Activated naive CD4-positive, alpha-beta T cell treated with anti-CD3 and anti-CD28 coated beads, Interleukin-2, amount 50 U/mL, for 72 hours (primary cell): ENCODE results near the gene CPNE9. TPM values are rescaled to one million over a fixed set of nuclear protein-coding genes. Genes with fewer than 3 reads are reported as not detected.
A peak's percentile ranks its signal among the peaks of the same experiment; 100 is the strongest.

Experiments used
- ATAC-seq, 2 donors: fragments of 150-1000 bp; cut with Tn5 transposase; 2 replicates each; pipeline ENCODE4 v1.10.0; 2021; ENCODE audit warnings: mild to moderate bottlenecking in 2 of 2, moderate library complexity in 2 of 2
- DNase-seq, 2 donors: peaks; one replicate each; pipeline ENCODE4 v3.0.0; 2021 to 2022; ENCODE audit warnings: low spot score in 2 of 2
- H3K27ac Mint-ChIP-seq, 2 donors: one replicate each; pipeline ENCODE4 v1.8.0; 2022; ENCODE audit warnings: mild to moderate bottlenecking in 2 of 2, mixed read lengths in 2 of 2
- H3K36me3 Mint-ChIP-seq, 2 donors: one replicate each; pipeline ENCODE4 v1.8.0; 2022; ENCODE audit warnings: mixed read lengths in 2 of 2
- H3K9me3 Mint-ChIP-seq, 2 donors: one replicate each; pipeline ENCODE4 v1.8.0; 2022; ENCODE audit warnings: mixed read lengths in 2 of 2
- total RNA-seq, 2 donors: library from RNA; stranded (reverse); gene quantifications; one replicate each; pipeline ENCODE4 v1.2.3, GENCODE V29; 2022

Gene CPNE9
- total RNA-seq, 2 donors from 2014 or later = 0.11 TPM; not detected in 1

DNA sequence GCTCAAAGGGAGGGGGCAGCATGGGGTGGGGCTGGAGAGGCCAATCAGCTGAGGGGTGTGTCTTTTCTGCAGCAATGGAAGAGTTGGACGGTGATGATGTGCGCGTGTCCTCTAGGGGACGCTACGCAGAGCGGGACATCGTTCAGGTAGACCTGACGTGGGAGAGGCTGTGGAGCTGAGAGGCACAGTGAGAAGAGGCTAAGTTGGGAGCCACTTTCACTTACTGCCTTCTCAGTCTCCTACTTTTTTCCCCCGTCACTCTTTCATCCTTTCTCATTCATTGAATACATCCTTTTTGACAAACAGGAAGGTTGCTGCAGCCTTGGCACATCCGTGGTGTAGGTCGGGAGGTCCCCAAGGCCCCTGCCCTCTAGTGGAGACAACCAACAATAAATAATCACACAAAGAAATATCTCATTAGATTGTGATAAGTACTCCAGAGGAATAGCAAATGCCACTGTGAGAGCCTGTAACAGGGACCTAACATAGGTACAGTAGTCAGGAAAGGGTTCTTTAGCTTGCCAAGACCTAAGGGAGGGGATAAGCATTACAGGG is 23.5 kb downstream of the CPNE9 start:
- ATAC-seq = peak in 1 of 2 donors; percentile 45
- Mint-ChIP-seq H3K36me3 (no peaks in the 10 kb centered on the region), H3K27ac (peak overlapping the region; percentile 34 to 62), H3K9me3 (no peaks in the 10 kb centered on the region)
- peak in 1 of 2 donors; percentile 64 for DNase-seq

DNA sequence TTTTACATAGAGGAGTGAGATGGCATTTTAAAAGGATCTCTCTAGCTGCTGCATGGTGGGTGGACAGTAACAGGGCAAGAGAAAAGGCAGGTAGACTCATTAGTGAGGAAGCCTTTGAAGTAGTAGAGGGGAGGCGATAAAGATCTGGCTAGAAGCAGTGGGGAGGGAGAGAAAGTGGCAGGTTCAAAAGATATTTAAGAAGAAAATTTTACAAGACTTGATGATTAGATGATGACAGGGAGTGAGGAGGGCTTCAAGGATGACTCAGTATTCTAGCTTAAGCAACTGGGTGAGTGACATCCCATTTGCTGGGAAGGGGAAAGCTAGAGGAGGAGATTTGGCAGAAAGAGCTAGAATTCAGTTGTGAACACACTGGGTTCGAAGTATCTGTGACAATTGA is 24.1 kb downstream of the CPNE9 start:
- peak overlapping the region in 1 of 2 donors; percentile 62 for H3K27ac Mint-ChIP-seq

DNA sequence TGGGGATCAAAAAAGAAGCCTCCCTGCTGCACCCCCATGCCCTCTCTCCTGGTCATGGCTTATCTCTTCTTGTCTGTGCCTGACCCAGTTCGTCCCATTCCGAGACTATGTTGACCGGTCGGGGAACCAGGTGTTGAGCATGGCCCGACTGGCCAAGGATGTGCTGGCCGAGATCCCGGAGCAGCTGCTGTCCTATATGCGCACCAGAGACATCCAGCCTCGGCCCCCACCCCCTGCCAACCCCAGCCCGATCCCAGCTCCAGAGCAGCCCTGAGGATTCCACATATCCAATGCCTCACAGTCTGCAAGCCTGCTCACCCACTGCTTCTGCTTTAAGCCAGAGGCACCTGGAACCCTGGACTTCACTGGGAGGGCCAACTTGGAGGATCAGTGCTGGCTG is 25.8 kb downstream of the CPNE9 start:
- Mint-ChIP-seq H3K36me3 (peaks cover 2 to 9% of the 10 kb centered on the region in 2 donors), H3K9me3 (no peaks in the 10 kb centered on the region), H3K27ac (no peak overlapping the region)
- DNase-seq (no peak), ATAC-seq (no peak)

More for the DNA sequence above, 24.1 kb downstream of the CPNE9 start:
- H3K36me3 Mint-ChIP-seq = peaks cover 0 to 6% of the 10 kb centered on the region in 2 donors
- DNase-seq = no peak
- no peaks in the 10 kb centered on the region for H3K9me3 Mint-ChIP-seq
- ATAC-seq = no peak

DNA sequence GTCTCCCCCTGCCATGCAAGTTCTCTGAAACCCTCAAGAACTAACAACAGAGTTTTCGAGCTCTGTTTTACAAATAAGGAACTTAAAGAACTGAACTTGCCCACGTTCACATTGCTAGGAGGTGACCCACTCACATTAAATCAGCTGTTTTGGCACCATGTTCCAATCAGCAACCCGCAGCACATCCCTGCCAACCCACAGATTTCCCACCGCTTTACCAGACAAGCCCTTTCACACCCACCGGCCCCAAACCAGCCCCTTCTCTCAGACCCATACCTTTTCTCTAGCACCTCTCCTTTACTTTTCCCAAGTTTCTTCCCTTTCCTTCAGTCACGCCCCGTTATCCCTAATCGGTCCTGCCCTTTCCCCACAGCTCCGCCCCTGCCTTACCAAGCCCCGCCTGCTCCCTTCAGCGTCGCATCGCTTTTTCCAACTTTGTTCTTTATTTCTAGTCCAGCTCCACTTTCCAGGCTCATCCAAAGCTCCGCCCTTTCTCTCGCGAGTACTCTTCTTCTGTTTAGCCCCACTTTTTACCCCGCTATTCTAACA is 27.1 kb downstream of the CPNE9 start:
- peaks cover 9 to 11% of the 10 kb centered on the region in 2 donors for H3K36me3 Mint-ChIP-seq
- DNase-seq (no peak), ATAC-seq (peak; percentile 52 to 56)
- peak overlapping the region; percentile 84 to 88 for H3K27ac Mint-ChIP-seq
- no peaks in the 10 kb centered on the region for H3K9me3 Mint-ChIP-seq

DNA sequence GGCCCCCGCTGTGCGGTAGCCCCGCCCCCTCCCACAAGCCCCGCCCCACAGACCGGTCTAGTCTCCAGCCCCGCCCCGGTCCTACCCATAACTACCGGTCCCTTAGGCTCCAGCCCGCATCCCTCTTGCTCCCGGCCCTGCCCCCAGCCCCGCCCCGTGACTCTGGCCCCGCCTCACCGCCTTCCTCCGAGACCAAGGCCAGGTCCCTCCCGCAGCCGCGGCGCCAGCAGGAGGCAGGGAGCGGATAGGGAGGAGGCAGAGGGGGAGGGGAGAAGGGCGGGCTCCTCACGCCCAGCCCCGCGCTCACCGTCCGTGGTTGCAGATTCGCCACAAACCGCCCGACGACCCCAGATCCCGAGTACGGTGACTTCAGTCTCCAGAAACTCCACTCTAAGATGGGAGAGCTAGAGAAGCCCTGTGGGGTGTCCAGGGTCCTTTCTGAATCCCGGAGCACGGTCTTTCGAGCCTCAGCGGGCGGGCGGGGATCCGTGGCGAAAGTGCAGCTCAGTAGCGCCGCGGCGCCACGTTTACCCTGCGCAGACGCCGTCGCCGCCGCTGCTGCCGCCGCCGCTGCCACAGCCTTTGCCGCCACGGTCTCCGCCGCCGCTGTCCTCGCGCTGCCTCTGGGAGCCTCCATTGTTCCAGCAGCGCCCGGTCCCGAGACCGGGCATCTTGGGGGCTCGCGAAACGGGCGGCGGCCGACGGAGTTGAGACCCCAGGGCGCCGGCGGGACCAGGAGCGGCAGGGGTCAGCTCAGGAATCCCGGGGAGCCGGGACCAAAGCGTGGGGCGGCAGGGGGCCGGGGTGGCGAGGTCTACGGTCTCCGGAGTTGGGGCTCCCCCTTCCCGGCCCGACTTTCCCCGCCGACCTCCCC is 27.8 kb downstream of the CPNE9 start, which contains the start of gene BRPF1:
TSS of gene BRPF1 (plus strand) at position 530 of the 874 bp plus-strand sequence. CDS start 2,406 bp downstream, outside the sequence.
- no peaks in the 10 kb centered on the region for H3K9me3 Mint-ChIP-seq
- DNase-seq (peak; percentile 97), ATAC-seq (peak; percentile 96 to 97)
- peak within 1 kb of the TSS; percentile 84 to 98 for H3K27ac Mint-ChIP-seq
- peaks cover 12 to 14% of the 10 kb centered on the region in 2 donors for H3K36me3 Mint-ChIP-seq

DNA sequence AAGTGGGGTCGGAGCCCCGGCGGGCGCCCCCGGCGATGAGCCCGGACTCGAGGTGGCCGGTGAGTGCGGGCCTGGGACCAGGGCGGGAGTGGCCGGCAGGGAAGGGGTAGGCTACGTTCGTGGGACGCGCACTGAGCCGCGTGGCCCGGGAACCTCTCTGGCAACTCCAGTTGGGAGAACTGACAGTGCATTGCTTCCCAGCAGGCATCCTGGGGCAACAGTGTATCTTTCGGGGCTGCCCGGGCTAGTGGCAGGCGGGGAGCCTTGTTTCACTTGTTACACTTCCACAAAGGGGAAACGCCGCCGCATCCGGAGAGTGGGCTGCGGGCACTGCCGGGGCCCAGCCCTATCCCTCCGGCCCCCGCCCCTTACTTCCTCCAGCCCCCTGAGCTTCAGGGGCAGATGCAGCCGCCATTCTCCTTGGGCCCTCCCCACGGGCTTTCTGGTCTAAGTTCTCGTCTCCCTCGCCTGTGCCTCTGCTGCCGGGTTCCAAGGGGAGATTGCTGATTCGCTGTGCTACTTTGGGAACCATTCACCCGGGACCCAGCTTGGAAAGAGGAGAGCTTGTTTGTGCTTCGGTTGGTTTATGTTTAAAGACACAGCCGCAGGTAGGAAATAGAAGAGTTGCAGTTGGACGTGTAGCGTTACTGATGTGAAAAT is 28.6 kb downstream of the CPNE9 start:
- Mint-ChIP-seq H3K9me3 (no peaks in the 10 kb centered on the region), H3K36me3 (peaks cover 14 to 17% of the 10 kb centered on the region in 2 donors), H3K27ac (peak overlapping the region; percentile 84 to 98)
- ATAC-seq (peak in 1 of 2 donors; percentile 8), DNase-seq (peak; percentile 43 to 70)

DNA sequence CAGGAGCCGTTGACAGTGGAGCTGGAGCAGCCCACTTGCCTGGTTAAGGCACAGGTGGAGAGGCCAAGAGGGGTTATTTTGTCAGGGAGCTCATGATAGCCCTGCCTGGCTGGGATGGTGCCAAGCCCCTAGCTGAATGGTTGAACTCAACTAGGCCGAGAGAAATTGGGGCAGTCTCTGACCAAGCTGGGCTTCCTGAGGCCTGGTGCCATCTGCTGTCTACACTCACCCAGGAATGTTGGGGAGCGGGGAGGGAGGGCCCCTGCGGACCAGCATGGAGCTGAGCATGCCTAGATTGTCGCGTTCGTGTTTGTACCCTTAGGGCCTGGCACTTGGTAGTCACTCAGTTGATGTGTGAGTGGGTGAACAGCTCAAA is 29.1 kb downstream of the CPNE9 start:
- Mint-ChIP-seq H3K9me3 (no peaks in the 10 kb centered on the region), H3K27ac (peak overlapping the region; percentile 84 to 98), H3K36me3 (peaks cover 14 to 17% of the 10 kb centered on the region in 2 donors)
- no peak for ATAC-seq
- DNase-seq = no peak

DNA sequence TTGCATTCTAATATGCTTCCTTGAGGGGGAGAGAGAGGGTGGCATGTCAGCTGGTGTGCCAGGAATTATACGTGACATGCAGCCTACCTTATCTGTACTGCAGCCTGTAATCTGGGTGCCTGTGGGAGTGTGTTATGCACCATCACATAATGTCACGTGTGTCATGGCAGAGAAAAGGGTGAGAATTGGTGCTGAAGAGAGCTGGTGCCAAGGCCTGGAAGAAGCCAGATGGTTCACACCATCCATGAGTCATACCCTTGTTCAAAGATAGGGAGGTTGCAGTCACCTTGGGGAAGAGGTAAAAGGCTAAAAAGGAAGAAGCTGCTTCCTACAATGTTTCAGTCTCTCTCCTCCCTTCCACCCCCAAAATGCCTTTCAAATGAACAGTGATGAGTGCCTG is 33.2 kb downstream of the CPNE9 start:
- no peak for DNase-seq
- peaks cover 22 to 38% of the 10 kb centered on the region in 2 donors for H3K36me3 Mint-ChIP-seq
- peak overlapping the region; percentile 45 to 83 for H3K27ac Mint-ChIP-seq
- peak; percentile 72 to 80 for ATAC-seq
- no peaks in the 10 kb centered on the region for H3K9me3 Mint-ChIP-seq

DNA sequence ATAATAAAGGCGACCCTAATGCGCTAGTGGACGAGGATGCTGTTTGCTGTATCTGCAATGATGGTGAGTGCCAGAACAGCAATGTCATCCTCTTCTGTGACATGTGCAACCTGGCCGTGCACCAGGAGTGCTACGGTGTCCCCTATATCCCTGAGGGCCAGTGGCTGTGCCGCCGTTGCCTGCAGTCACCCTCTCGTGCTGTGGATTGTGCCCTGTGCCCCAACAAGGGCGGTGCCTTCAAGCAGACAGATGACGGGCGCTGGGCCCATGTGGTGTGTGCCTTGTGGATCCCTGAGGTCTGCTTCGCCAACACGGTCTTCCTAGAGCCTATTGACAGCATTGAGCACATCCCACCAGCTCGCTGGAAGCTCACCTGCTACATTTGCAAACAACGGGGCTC is 35.5 kb downstream of the CPNE9 start:
- no peak for DNase-seq
- H3K27ac Mint-ChIP-seq = peak overlapping the region in 1 of 2 donors; percentile 84
- no peak for ATAC-seq
- no peaks in the 10 kb centered on the region for H3K9me3 Mint-ChIP-seq
- peaks cover 22 to 34% of the 10 kb centered on the region in 2 donors for H3K36me3 Mint-ChIP-seq

DNA sequence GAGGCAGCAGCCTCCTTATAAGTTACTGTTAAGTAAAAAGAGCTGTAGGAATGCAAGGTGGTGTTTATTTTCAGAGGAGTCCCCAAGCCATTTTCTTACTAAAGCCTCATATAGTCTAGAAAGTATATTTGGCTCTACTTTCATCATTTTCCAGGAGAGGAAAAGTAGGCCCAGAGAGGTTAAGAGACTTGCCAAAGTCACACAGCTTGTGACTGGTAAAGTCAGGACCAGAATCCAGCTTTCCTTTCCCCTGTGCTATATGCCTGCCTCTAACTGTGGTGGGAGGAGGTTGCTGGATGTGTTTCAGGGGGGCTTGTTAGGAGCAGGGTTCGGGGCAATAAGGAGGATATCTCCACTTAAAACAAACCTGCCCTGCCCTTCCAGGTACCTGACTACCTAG is 38.9 kb downstream of the CPNE9 start:
- Mint-ChIP-seq H3K9me3 (no peaks in the 10 kb centered on the region), H3K36me3 (peaks cover 15 to 30% of the 10 kb centered on the region in 2 donors), H3K27ac (peak overlapping the region in 1 of 2 donors; percentile 7)
- no peak for ATAC-seq
- DNase-seq = no peak

DNA sequence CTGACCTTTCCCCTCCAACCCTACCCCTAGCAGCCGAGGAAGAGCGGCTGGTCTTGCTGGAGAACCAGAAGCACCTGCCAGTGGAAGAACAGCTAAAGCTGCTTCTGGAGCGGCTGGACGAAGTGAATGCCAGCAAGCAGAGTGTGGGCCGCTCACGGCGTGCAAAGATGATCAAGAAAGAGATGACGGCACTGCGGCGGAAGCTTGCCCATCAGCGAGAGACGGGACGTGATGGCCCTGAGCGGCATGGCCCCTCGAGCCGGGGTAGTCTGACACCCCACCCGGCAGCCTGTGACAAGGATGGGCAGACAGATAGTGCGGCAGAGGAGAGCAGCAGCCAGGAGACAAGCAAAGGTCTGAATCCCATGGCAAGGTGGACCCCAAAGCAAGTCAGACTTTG is 39.9 kb downstream of the CPNE9 start:
- Mint-ChIP-seq H3K36me3 (peaks cover 17 to 23% of the 10 kb centered on the region in 2 donors), H3K9me3 (no peaks in the 10 kb centered on the region), H3K27ac (no peak overlapping the region)
- no peak for ATAC-seq
- DNase-seq = no peak

DNA sequence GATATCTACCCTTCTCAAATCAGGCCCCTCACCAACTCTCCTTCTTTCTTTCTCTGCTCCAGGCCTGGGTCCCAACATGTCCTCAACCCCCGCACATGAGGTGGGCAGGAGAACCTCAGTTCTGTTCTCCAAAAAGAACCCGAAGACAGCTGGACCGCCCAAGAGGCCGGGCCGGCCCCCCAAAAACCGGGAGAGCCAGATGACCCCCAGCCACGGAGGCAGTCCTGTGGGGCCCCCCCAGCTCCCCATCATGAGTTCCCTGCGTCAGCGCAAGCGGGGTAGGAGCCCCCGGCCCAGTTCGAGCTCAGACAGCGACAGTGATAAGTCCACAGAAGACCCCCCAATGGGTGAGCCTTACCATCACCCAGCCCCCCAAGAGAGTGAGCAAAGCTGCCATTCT is 40.5 kb downstream of the CPNE9 start:
- H3K27ac Mint-ChIP-seq = peak overlapping the region in 1 of 2 donors; percentile 73
- no peaks in the 10 kb centered on the region for H3K9me3 Mint-ChIP-seq
- ATAC-seq = no peak
- peaks cover 19 to 21% of the 10 kb centered on the region in 2 donors for H3K36me3 Mint-ChIP-seq
- DNase-seq = no peak

DNA sequence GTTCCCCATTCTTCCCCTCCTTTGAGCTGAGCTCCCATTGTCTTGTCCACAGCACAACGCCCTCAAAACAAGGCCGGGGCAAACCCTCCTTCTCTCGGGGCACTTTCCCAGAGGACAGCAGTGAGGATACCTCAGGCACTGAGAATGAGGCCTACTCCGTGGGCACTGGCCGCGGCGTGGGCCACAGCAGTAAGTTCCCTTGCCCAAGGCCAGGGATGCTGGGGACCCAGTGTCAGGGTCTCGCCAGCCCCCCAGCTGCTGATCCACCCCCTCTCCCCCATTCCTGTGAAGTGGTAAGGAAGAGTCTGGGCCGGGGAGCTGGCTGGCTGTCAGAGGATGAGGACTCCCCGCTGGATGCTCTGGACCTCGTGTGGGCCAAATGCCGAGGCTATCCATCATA is 41.9 kb downstream of the CPNE9 start:
- peaks cover 15 to 18% of the 10 kb centered on the region in 2 donors for H3K36me3 Mint-ChIP-seq
- no peak for DNase-seq
- ATAC-seq = no peak
- H3K27ac Mint-ChIP-seq = peak overlapping the region; percentile 21 to 44
- no peaks in the 10 kb centered on the region for H3K9me3 Mint-ChIP-seq

DNA sequence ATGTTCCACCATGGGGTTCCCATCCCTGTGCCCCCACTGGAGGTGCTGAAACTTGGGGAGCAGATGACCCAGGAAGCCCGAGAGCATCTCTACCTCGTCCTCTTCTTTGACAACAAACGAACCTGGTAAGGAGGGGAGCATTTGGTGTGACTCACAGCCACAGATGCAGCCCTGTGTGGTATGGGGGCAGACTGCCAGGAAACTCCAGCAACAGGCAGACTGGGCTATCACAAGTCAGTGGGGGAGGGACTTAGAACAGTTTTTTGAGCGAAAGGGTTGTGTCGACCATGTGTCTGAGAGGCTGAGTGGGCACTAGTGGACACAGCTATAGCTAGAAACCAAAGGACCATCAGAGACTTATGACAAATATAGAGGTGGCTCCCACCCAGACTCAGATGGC is 42.7 kb downstream of the CPNE9 start:
- H3K27ac Mint-ChIP-seq = peak overlapping the region; percentile 21 to 44
- no peak for ATAC-seq
- no peaks in the 10 kb centered on the region for H3K9me3 Mint-ChIP-seq
- H3K36me3 Mint-ChIP-seq = peaks cover 23% of the 10 kb centered on the region in 2 donors
- DNase-seq = no peak

DNA sequence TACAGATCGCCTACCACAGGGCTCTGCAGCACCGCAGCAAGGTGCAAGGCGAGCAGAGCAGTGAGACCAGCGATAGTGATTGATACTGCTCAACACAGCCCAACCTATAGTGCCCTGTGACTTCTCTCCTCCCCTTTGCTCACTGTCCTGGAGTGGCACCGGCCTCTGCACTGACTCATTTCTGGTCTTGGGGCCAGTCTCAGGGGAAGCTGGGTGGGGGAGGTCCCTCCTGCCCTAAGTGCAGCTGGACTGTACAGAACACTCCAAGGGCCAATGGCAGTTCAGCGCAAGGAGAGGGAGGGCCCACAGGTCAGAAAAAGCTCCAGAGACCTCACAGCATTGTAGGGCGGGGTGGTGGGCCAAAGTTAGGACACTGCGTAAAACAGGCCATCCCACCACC is 43.6 kb downstream of the CPNE9 start:
- Mint-ChIP-seq H3K9me3 (no peaks in the 10 kb centered on the region), H3K36me3 (peaks cover 31 to 33% of the 10 kb centered on the region in 2 donors), H3K27ac (peak overlapping the region; percentile 21 to 44)
- ATAC-seq = peak in 1 of 2 donors; percentile 26
- DNase-seq = no peak

DNA sequence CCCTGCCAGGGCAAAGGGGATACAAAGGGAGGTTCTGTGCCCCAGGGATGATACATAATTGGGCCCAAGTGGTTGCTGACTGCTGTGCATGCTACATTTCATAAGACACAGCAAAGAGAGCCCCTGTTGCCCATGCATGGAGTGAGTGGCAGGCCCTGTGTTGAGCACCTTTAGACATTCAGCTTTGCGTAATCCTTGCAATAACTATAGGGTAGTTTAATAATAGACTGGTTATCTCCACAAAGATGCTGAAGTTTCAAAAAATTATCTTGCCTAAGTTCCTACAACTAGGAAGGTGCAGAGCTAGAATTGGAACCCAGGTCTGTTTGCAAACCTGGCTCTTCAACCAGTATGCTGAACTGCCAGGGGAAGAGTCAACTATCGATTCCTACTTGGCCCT is 44.4 kb downstream of the CPNE9 start:
- H3K27ac Mint-ChIP-seq = peak overlapping the region in 1 of 2 donors; percentile 37
- ATAC-seq = no peak
- peaks cover 31 to 33% of the 10 kb centered on the region in 2 donors for H3K36me3 Mint-ChIP-seq
- no peaks in the 10 kb centered on the region for H3K9me3 Mint-ChIP-seq
- DNase-seq = no peak

DNA sequence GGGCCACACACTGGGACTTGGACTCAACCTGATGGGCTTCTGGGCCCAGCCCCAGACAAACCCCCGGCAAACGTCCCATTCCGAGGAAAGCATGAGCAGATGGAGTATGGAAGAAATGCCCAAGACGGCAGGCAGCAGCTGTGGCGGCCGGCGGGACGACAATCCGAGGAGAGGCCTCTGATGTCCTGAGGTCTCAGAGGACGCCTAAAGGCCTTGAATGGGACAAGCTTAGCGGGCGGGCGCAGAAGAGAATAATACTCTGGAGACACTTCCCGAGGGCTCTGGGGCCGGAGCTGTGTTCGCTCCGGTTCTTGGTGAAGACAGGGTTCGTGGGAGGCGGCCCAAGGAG is 45.6 kb downstream of the CPNE9 start:
- Mint-ChIP-seq H3K27ac (peak overlapping the region; percentile 87 to 95), H3K36me3 (peaks cover 31% of the 10 kb centered on the region in 2 donors), H3K9me3 (no peaks in the 10 kb centered on the region)
- no peak for DNase-seq
- no peak for ATAC-seq
